Non-pigmented ciliary epithelial cell (primary cell): ENCODE data around the gene LRRC25.
"Not testable (repeated sequence)": the region's sequence is repeated elsewhere in the genome, so short reads cannot be mapped to it uniquely, and the experiment has no call there.

Experiments
- DNase-seq: peaks from one replicate; pipeline ENCODE4 v3.0.0-alpha.2; 2010; ENCODE audit warnings: low read depth

The LRRC25 gene

DNA sequence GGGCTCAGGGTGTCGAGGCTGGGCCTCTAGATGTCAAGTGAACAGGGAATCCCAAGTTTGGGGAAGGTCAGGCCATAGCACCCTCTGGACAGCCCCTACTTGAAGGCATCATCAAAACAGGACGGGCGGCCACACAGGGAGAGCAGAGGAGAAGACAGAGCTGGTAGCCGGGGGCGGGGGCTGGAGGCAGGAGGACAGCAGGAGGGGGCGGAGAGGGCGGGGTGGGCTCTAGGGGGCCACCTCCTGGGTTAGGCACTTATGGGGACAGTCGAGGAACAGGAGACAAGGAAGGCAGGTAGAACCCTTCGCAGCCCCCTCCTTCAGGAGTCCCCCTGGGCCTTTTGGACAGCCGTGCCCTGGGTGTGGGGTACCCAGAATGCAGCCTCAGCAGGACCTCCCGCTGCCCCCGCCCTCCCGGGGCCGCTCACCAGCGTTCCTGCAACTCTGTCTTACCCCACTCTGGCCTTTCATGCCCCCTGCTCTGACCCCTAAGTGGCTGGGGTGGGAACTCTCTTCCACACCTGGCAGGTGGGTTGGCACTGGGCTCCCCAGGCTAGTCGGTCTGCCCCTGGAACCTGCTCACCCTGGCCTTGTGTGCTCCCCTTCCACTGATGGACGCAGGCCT lies 27.6 kb upstream of the LRRC25 start:
- DNase-seq: no peak

DNA sequence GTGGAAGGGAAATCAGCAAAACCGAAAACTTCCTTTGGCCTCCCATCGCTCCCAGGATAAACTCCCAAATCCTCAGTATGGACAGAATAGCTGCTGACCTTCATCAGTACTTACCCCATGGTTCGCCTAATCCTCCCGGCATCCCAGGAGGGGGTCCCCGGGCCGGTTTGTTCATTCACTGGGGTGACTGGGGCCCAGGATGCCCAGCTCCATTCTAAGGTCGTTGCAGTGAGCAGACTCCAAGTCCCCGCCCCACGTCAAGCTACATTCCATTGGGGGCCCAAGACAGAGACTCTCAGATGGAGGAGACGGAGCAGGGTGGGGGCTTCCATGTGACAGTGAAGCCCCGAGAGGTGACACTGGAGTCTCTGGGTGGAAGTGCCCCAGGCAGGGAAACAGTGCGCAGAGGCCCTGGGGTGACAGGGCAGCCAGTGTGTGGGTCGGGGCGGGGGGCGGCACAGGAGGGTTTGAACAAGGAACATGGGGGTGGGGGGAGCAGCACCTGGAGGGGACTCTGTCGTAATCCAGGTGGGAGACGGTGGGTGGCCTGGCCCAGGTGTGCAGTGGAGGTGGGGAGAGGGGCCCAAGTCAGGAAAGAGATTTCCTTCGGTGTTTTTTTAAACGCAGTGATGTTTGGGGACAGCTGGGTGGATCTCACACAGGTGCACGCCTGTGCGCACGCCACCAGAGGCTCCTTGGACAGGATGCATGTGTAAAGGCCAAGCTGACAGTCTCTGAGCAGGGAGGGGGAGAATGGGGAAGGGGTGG lies 26.9 kb upstream of the LRRC25 start:
- no peak for DNase-seq

DNA sequence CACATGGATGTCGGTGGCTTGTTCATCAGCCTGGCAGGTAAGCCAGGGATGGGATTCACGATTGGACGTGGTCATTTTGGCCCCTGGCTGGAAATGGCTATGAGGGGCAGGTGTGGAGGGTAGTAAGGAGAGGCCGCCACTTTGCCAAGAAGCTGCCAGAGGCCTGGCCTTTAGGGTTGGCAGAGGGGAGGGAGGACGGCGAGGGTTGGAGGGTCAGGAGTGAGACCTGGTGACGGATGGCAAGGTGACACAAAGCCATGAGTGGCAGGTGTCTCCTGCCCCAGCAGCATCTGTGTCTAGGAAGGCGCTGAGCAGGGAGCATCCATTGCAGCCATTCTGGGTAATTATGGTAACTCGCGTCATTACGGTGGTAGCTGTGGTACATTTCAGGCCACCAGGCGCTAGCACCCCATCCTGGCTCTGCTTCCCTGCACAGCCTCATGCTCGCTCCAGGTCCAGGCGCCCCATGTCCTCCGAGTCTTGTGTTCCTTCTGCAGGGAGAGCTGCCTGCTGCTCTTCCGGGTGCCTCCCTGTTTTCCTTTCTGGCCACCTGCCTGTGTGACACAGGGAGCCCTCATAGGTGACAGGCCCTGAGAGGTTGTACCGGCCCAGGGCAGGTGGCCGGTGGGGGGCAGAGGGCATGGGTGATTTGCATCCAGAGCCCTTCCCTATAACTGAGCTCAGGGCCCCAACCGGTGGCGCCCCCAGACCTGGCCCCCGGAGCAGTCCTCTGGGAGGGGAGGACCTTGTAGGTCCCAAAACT lies 26.0 kb upstream of the LRRC25 start:
- no peak for DNase-seq

DNA sequence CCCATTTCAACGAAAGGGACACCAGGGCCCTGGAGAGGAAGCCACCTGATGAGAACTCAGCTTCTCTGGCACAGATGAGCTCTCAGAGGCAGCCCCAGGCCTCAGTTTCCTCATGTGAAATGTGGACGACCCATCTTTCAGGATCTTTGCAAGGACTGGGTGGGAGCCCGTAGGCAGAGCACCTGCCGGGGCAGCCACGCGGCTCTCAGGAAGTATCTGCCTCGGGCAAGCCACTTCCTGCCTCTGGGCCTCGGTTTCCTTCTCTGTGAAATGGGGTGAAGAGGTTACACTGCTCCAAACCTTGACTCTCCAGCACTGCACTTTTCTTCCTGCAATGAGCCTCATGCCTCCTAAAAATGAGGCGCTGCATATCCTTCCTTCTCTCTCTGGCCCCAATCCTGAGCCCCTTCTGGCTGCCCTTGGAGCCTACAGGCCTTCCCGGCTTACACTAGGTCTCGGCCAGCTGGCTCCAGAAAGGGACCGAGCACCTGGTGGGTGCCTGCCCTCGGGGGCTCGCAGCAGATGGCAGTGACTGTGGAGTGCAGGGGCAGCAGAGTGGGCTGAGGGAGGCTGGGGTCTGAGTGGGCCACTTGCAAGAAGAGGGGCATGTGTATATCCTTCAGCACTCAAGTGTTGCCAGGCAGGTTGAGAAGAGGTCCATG lies 25.2 kb upstream of the LRRC25 start:
- DNase-seq: no peak

DNA sequence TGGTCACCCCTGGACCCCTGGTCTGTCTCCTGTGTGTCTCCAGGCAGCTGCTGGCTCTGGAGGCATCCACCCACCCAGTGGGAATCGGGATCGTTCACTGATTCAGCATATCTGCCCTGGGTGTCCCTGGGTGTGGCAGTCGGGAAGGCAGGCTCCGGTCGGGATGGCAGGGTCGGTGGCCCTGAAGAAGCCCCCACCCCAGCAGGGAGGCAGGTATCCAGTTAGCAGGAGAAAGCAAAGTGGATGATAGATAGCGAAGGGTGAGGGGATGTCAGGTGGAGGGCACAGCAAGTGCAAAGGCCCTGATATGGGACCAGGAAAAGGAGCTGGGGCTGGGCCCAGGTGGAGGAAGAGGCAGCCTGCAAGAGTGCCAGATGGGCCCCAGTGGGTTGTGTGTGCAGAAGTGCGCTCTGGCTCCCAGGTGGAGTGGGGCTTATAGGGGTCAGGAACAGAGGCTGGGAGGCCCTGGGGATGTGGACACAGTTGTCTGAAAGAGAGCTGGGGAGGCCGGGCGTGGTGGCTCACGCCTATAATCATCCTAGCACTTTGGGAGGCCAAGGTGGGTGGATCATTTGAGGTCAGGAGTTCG lies 24.0 kb upstream of the LRRC25 start:
- DNase-seq: no peak

DNA sequence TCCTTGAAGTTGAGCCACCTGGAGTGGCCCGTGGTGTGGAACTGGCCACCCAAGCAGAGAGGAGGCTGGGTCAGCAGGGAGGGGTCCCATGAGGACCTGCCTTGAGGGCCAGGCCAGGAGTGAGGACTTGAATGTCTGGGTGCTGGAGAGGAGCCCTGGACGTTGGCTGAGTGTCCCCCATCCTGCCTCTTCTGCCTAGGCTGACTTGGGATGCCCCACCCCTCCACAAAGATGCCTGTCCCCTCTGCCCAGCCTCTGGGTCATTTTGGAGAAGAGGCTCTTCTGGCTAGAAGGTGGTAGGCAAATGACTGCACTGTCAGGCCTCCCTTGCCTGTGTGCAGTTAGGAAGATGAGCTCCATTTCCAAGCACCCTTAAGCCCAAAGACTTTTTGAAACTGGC lies 23.5 kb upstream of the LRRC25 start:
- no peak for DNase-seq

DNA sequence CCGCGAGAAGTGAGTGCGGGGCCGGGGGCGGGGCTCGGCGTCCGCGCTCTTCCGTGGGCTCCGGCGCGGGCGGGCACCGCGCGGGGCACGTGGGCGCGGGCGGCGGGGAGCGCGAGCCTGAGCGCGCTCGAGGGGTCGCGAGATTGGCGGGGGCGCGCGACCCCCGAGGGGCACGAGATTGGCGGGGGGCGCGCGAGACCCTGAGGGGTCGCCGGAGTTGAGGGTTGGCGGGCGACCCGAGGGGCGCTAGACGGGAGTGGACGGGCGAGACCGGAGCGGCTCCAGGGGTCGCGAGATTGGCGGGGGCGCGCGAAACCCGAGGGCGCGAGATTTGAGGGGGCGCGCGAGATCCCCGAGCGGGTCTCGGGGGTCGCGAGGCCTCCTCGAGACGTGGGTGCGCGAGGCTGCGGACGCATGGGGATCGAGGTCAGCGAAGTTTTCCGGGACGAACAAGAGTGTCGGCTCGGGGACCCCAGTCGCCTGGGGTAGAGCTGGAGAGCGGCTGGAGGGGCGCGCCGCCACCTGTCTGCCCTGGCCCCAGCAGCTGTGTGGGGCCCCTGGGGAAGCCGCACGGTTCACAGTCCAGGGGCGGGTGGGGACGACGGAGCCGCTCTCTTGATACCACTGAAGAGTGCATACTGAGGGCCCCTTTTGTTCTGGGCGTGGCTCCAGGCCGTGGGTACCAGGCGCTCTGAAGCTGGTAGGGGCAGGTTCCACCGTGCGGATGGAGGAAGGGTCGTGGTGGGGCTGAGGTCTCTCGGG lies 22.5 kb upstream of the LRRC25 start:
- DNase-seq: no peak

DNA sequence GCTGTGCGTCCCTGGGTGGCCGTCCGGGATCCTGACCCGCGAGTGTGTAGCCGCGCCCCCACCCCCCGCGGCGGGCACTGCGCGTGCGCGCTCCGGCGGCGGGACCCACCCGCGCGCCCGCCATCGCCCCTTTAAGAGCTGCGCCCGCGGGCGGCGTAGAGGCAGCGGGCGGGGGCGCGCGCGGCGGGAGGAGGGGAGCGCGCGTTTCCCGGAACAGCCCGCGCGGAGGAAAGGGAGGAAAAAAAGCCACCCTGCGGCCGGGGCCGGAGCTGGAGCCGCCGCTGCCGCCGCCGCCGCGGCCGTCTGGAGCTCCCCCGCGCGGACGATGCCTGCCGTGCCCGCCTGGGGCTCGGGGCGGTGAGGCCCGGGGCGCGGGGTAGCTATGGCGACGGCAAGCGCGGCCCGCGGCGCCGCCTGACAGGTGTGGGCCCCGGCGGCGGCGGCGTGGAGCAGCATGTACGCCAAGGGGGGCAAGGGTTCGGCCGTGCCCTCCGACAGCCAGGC lies 21.8 kb upstream of the LRRC25 start, which contains the start of gene SSBP4:
SSBP4 (plus strand) TSS at position 204 of the 504 bp plus-strand sequence; CDS start at position 455, 251 bp downstream.
- no peak for DNase-seq

DNA sequence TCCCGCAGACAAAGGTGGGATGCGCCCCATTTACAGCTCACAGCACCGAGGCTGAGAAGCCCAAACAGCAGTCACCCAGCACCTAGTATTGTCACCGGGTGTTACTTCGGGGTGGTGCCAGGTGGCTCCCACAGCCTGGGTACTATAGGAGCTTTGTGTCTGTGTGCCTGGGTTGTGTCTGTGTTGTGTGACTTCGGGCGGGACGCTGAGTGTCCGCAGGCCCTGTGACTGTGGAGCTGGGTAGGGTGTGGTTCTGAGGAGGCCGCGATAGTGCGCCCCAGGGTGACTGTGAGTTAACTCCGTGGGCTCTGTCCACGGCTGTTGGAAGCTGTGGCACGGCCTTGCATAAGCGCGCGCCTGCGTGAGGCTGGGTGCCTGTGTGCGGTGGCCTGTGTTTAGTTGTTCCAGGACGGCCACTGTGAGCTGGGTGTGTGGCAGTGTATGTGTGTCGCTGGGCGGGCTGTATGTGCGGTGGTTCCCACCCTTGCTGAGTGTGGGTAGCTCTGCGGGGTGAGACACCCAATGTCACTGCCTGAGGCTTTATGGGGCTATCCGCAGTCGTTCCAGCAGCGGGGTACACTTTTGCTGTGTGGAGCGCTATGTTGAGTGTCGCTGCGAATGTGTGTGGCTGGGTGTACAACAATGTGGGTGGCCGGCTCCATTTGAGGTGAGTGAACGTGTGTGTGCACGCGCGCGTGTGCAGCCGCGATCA lies 21.2 kb upstream of the LRRC25 start:
- DNase-seq: no peak

DNA sequence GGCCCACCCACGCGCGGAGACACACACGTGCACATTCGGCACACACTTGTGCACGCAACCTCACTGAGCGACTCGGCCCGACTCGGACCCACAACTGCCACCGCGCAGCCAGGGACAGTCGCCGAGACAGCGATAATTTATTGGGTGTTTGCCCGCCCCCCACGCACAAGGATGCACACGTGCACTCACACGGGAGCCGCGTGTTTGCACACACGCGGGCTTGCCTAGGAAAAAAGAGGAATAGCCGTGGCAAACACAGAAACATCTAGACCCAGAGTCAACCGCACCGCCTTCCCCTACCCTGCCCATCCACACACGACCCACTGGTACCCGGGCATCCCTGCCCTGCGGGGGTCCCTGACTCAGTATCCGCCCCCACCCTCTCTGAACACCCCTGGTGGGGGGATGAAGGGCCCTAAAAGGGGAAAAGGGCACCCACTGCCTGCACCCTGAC lies 20.6 kb upstream of the LRRC25 start:
- no peak for DNase-seq

DNA sequence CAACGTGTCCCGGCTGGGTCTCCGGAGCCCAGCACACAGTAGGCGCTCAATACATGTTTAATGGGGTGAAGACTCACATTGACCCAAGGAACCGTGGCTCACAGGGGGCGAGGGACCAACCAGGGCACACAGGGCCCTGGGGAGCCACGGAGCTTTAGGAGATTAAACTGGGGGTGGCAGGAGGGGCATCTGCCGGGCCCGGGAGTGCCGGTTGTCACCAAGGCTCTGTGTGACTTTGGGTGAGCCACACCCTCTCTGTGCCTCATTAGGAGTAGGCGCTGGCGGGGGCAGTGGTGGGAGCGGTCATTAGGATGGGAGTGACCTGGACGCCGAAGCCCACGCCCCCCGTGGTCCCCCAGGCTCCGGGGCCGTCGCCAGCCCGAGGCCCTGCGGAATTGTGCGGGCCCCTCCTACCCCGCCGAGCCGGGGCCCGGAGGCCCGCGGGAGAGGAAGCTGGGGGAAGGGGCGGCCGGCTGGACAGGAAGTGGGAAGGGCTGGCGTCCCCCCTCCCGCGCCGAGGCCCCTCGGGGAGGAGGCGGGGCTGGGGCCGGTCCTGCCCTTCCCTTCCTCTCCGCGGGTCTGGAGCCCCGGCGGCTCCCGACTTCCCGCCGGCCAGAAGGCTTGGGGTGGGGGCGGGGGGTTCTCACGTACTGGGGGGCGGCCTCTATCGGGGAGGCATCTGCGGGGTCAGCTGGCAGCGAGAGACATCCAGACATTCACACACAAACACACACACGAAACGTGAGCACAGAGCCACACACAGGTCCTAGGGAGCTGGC lies 20.0 kb upstream of the LRRC25 start:
- DNase-seq: no peak

DNA sequence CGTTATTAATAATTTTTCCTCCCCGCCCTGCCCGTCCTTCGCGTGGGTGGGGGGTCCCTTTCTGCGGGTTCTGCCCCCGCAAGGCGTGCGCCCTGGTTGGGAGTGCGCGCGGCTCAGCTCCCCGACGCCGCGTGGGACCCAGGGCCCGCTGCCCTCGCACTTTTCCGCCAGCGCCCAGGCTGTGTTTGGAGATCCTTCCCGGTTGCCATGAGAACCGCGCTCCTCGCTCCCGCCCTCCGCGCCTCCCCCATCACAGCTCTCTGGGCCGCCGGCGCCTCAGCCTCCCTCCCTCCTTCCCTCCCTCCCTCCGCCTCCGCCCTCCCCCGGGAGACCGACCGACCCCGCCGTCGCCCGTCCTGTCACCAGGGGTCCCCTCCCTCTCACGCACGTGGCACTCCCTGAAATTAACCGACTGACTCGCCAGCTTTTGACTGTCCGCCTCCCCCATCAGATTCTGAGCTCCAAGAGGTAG lies 19.4 kb upstream of the LRRC25 start:
- no peak for DNase-seq

DNA sequence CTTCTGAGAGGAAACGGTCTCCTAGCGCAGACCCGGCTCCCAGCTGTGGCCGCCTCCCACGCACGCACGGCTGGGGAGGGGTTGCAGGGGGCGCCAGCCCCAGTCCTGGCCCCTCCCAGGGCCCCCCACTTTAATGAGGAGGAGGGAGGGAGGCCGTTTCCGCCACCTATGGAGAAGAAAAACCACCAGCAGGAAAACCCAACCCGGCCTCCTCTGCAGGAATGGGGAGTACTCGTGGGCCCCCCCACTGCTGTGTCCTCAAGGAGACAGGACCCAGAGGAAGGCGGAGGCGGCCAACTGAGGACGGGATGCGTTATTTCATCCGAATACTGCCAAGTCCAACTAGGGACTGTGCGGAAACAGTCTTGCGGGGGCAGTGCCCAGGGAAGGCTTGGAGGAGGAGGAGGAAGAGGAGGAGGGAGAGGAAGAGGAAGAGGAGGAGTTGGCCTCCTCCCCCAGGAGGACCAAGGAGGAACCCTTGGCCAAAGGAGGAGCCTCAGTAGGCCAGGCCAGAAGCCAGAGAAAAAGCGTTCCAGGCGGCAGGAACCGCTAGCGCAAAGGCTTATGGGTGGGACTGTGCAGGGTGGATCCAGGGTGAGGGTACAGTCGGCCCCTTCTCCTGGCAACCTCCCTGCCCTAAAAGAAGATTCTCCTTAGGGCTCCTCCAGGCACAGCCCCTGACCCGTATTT lies 17.9 kb upstream of the LRRC25 start:
- no peak for DNase-seq

DNA sequence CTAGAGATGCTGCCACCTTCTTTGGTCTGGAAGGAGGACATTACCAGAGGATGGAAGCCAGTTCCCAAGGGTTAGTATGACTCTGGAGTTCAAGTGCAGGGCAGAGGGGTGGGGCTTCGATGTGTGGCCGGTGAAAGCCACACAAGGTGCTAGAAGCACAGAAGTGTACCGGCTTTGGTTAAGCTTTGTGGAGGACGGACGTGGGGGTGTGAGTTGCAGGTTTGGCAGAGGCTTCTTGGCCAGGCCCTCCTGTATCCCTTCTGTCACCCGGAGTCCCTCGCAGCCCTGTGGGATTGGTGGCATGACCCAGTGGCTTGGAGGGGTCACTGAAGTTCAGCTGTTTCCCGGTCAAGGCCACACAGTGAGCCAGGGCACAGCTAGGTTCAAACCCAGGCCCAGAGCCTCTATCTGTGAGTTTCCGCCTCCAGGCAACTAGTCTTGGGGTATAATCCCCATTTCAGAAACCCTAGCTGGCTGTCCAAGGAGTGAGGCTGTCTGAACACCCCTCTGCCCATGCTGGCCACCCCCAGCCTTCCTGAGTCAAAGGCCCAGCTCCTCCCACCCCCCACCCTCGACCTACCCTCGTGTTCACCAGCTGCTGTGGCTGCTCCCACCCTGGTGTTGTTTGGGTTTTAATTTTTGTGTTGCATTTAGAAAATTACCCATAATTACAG lies 17.2 kb upstream of the LRRC25 start:
- DNase-seq: no peak

DNA sequence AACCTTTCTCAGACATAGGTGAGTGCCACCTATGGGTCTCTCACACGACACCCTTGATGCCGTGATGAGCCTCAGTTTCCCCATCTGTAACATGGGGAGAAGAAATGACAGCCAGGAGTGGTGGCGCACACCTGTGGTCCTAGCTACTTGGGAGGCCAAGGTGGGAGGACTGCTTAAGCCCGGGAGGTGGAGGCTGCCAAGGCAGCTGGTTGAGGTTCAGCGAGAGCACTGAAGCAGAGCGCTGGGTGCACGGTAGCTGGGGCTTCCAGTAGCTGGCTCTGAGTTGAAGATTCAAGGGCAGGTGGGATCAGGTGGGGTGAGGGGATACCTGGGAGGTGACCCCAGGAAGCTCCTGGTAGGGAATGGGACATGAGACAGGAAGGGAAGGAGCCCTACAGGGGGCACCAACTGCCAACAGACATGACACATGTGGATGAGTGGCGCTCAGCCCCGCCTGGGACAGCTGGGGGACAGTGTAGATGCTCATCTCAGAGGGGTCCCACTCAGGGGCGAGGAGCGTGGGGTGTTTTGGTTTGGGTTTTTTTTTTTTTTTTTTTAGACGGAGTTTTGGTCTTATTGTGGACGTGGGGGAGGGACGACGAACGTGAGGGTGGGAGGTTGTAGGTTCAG lies 15.3 kb upstream of the LRRC25 start:
- no peak for DNase-seq

DNA sequence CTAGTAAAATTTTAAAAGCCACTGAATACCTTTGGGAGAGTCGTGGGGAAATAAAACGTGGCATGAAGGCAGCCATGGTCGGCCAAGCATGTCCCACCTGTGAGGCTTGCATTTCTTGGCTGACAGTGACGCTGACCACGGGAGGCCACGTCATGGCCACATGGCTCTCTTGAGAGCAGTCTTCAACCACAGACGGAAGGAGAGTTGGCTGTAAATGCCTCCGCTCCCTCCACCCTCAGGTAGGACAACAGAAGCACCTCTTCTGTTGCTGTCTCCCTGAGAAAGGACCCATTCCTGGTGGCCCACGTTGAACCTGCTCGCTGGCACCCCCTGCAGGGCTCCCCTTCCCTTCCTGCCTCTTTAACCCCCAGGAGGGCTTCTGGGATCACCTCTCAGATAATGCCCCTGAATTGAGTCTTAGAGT lies 10.6 kb upstream of the LRRC25 start:
- no peak for DNase-seq

DNA sequence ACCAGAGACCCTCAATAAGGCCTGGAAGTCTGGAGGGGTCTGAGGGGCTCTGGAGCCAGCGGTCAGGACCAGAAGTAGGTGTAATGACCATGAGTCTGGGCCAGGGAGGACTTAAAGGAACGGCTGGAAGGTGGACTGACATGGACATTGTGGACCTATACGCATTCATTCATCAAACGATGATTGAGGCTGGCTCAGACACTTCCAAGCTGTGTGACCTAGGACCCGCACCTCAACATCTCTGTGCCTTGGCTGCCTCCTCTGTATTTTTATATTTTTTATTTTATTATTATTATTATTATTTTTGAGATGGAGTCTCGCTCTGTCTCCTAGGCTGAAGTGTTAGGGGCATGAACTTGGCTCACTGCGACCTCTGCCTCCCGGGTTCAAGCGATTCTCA lies 9.3 kb upstream of the LRRC25 start:
- DNase-seq: no peak

DNA sequence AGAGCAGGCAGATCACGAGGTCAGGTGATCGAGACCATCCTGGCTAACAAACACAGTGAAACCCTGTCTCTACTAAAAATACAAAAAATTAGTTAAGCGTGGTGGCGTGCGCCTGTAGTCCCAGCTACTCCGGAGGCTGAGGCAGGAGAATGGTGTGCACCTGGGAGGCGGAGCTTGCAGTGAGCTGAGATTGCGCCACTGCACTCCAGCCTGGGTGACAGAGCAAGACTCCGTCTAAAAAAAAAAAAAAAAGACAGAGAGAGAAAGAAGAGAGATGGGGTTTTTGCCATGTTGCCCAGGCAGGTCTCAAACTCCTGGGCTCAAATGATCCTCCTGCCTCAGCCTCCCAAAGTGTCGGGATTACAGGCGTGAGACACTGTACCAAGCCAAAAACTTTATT lies 8.3 kb upstream of the LRRC25 start:
- not testable (repeated sequence) for DNase-seq
